ENCODE data around the gene CYP27C1. TPM values are rescaled to one million over a fixed set of nuclear protein-coding genes. Genes with fewer than 3 reads are reported as not detected.

Gene CYP27C1
- total and polyA plus RNA-seq, 2 of the 13 experiments (the other 11 are each of a cell fraction or from before 2014, with no cell fraction given), result not detected

- no peak; the same call in 2 of the 3 replicates for ATAC-seq
- H4K20me1 ChIP-seq (ENCODE audit: insufficient read depth, low read length), result no peaks in the 10 kb centered on the region
- BruUV-seq (replicated peaks), result no TSS peak
- 25% methylated on average over 3 of the region's 3 CpGs for WGBS (ENCODE audit: low lambda C conversion rate)
- intact Hi-C loops (cut with micrococcal nuclease; ENCODE audit: unreplicated experiment), result no loop called here
- H3K4me2 ChIP-seq (ENCODE audit: low read depth, low read length), result no peak overlapping the region
- no peak for DNase-seq (ENCODE audit: low spot score)
- FAIRE-seq, result no peak
- in situ Hi-C loops (cut with HindIII; ENCODE audit: extremely low pct_ligation_motif_present, low pct_unique_long_range_greater_than_20kb), result no loop called here
- H3K9me3 ChIP-seq (ENCODE audit: low read length), result no peaks in the 10 kb centered on the region
- H3K27ac ChIP-seq (ENCODE audit: extremely low read length, insufficient read depth, low read length), result no peak overlapping the region
- H3K4me3 ChIP-seq (replicated peaks in 1 of 3; ENCODE audit: insufficient read depth in 1 of 3, low read depth in 2 of 3, low read length in 3 of 3), result no peak overlapping the region
- H3K36me3 ChIP-seq (replicated peaks in 1 of 2; ENCODE audit: control insufficient read depth in 1 of 2, insufficient read depth in 2 of 2, low read length in 2 of 2), result no peaks in the 10 kb centered on the region
- no peaks in the 10 kb centered on the region for H3K4me1 ChIP-seq (ENCODE audit: insufficient read depth, low read length)
- CTCF ChIA-PET (ENCODE audit: low intra/inter-chr PET ratio, low total read pairs), result no interaction called here
- no peak overlapping the region for H3K9ac ChIP-seq (ENCODE audit: insufficient read depth, low read depth, low read length)
- POLR2A ChIA-PET, result no interaction called here
- no peak for TF ChIP-seq POLR2AphosphoS5 (IDR thresholded peaks at IDR 0.05; ENCODE audit: low read depth, low read length)
- TF ChIP-seq ZFP41 (CRISPR knock-in tag; IDR thresholded peaks at IDR 0.05; ENCODE audit: borderline replicate concordance), result no peak
- TF ChIP-seq ZNF138 (CRISPR knock-in tag; IDR thresholded peaks at IDR 0.05; ENCODE audit: low read depth), result no peak
- no peak for TF ChIP-seq ZBTB8A (CRISPR knock-in tag; IDR thresholded peaks at IDR 0.05; ENCODE audit: borderline replicate concordance, low read depth)
- no peak for TF ChIP-seq ZNF317 (CRISPR knock-in tag; IDR thresholded peaks at IDR 0.05)
- TF ChIP-seq, protein P1, sequence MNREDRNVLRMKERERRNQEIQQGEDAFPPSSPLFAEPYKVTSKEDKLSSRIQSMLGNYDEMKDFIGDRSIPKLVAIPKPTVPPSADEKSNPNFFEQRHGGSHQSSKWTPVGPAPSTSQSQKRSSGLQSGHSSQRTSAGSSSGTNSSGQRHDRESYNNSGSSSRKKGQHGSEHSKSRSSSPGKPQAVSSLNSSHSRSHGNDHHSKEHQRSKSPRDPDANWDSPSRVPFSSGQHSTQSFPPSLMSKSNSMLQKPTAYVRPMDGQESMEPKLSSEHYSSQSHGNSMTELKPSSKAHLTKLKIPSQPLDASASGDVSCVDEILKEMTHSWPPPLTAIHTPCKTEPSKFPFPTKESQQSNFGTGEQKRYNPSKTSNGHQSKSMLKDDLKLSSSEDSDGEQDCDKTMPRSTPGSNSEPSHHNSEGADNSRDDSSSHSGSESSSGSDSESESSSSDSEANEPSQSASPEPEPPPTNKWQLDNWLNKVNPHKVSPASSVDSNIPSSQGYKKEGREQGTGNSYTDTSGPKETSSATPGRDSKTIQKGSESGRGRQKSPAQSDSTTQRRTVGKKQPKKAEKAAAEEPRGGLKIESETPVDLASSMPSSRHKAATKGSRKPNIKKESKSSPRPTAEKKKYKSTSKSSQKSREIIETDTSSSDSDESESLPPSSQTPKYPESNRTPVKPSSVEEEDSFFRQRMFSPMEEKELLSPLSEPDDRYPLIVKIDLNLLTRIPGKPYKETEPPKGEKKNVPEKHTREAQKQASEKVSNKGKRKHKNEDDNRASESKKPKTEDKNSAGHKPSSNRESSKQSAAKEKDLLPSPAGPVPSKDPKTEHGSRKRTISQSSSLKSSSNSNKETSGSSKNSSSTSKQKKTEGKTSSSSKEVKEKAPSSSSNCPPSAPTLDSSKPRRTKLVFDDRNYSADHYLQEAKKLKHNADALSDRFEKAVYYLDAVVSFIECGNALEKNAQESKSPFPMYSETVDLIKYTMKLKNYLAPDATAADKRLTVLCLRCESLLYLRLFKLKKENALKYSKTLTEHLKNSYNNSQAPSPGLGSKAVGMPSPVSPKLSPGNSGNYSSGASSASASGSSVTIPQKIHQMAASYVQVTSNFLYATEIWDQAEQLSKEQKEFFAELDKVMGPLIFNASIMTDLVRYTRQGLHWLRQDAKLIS (CRISPR knock-in tag; IDR thresholded peaks at IDR 0.05), result no peak
- H3K79me2 ChIP-seq (ENCODE audit: insufficient read depth, low read length), result no peaks in the 10 kb centered on the region
- peaks cover 4 to 9% of the 10 kb centered on the region in 2 experiments; a peak in 3 of 5 replicates for H3K27me3 ChIP-seq (ENCODE audit: control insufficient read depth in 1 of 2, insufficient read depth in 2 of 2, low read length in 2 of 2)
- no peak overlapping the region for H2AFZ ChIP-seq (ENCODE audit: low read length)
Observed at GRCh38 chr2:127165539-127165935, 54.6 kb downstream of the CYP27C1 start.

Data from HepG2 (cell line).